Osteoblast (primary cell): Measurements from ENCODE around the gene ARMH1. TPM values are rescaled to one million over a fixed set of nuclear protein-coding genes. Genes with fewer than 3 reads are reported as not detected.

Source experiments
- DNase-seq: peaks from one replicate; pipeline ENCODE4 v3.0.0; 2011; ENCODE audit warnings: low spot score, mixed read lengths; ENCODE audit not compliant: insufficient read length; ENCODE audit errors: missing footprints
- H2AFZ ChIP-seq: 2 replicates; pipeline ENCODE4 v1.6.0; 2011; ENCODE audit warnings: mild to moderate bottlenecking, low read length
- H3K27ac ChIP-seq: 2 replicates; pipeline ENCODE4 v1.5.1; 2011; ENCODE audit warnings: mild to moderate bottlenecking, low read depth, low read length, moderate library complexity
- H3K27me3 ChIP-seq: 2 replicates; pipeline ENCODE4 v1.6.0; 2012; ENCODE audit warnings: mild to moderate bottlenecking, control low read depth, inconsistent platforms, low read length, moderate library complexity; ENCODE audit not compliant: insufficient read depth
- H3K36me3 ChIP-seq: 2 replicates; pipeline ENCODE4 v1.5.1; 2011; ENCODE audit warnings: mild to moderate bottlenecking, low read length, control low read depth, moderate library complexity; ENCODE audit not compliant: insufficient read depth
- H3K4me1 ChIP-seq: 2 replicates; pipeline ENCODE4 v1.5.1; 2011; ENCODE audit warnings: mild to moderate bottlenecking, low read length, control low read depth, moderate library complexity; ENCODE audit not compliant: insufficient read depth
- H3K4me2 ChIP-seq: 2 replicates; pipeline ENCODE4 v1.6.0; 2011; ENCODE audit warnings: mild to moderate bottlenecking, low read length; ENCODE audit not compliant: insufficient read depth
- H3K4me3 ChIP-seq: fragments of 200-600 bp; sonication (generic); 3 replicates; pipeline ENCODE4 v1.5.1; 2012; ENCODE audit warnings: mild to moderate bottlenecking, low read length, inconsistent platforms; ENCODE audit not compliant: insufficient read depth
- H3K79me2 ChIP-seq: 2 replicates; pipeline ENCODE4 v1.6.0; 2012; ENCODE audit warnings: mild to moderate bottlenecking, low read length, control low read depth, inconsistent platforms; ENCODE audit not compliant: insufficient read depth
- H3K9me3 ChIP-seq: 2 replicates; pipeline ENCODE4 v1.5.1; 2011; ENCODE audit warnings: low read depth, low read length, control low read depth
- H4K20me1 ChIP-seq: 2 replicates; pipeline ENCODE4 v1.6.0; 2012; ENCODE audit warnings: mild to moderate bottlenecking, low read length, control low read depth; ENCODE audit not compliant: insufficient read depth
- CTCF ChIP-seq: IDR thresholded peaks from 2 replicates; pipeline ENCODE4 v1.5.1; 2011; ENCODE audit warnings: mild to moderate bottlenecking, low read depth, low read length, moderate library complexity; ENCODE audit errors: extremely low read depth
- total RNA-seq: library from RNA; depleted of rRNA; stranded (reverse); fragments of >200 nt; gene quantifications from 2 replicates; pipeline ENCODE4 v1.2.3, GENCODE V29; 2012

The ARMH1 gene
- total RNA-seq, 1 donor, result 4.3 TPM

GRCh38 chr1:44701141-44701573, 26.6 kb downstream of the ARMH1 start:
- H3K27ac ChIP-seq, result no peak overlapping the region
- H3K79me2 ChIP-seq, result no peaks in the 10 kb centered on the region
- H2AFZ ChIP-seq, result no peak overlapping the region
- H3K4me1 ChIP-seq, result no peaks in the 10 kb centered on the region
- no peaks in the 10 kb centered on the region for H3K9me3 ChIP-seq
- H3K36me3 ChIP-seq, result no peaks in the 10 kb centered on the region
- H3K4me2 ChIP-seq, result no peak overlapping the region
- H4K20me1 ChIP-seq, result no peaks in the 10 kb centered on the region
- TF ChIP-seq CTCF, result no peak
- no peak for DNase-seq
- no peaks in the 10 kb centered on the region for H3K27me3 ChIP-seq
- no peak overlapping the region for H3K4me3 ChIP-seq

- no peaks in the 10 kb centered on the region for H4K20me1 ChIP-seq
- no peak overlapping the region for H3K27ac ChIP-seq
- no peak overlapping the region for H2AFZ ChIP-seq
- H3K4me2 ChIP-seq, result no peak overlapping the region
- H3K79me2 ChIP-seq, result no peaks in the 10 kb centered on the region
- H3K27me3 ChIP-seq, result no peaks in the 10 kb centered on the region
- no peak overlapping the region for H3K4me3 ChIP-seq
- H3K9me3 ChIP-seq, result no peaks in the 10 kb centered on the region
- TF ChIP-seq CTCF, result no peak
- no peak for DNase-seq
- H3K36me3 ChIP-seq, result no peaks in the 10 kb centered on the region
- peaks cover 27% of the 10 kb centered on the region for H3K4me1 ChIP-seq
Observed at GRCh38 chr1:44705470-44705869, 31.0 kb downstream of the ARMH1 start.

GRCh38 chr1:44705938-44706337, 31.4 kb downstream of the ARMH1 start:
- no peak for TF ChIP-seq CTCF

GRCh38 chr1:44707112-44707881, 32.8 kb downstream of the ARMH1 start:
- peaks cover 15% of the 10 kb centered on the region for H3K27me3 ChIP-seq
- H2AFZ ChIP-seq, result peak overlapping the region; percentile 13
- peaks cover 27% of the 10 kb centered on the region for H3K4me1 ChIP-seq
- H3K79me2 ChIP-seq, result no peaks in the 10 kb centered on the region
- H3K4me2 ChIP-seq, result peak overlapping the region; percentile 76
- no peaks in the 10 kb centered on the region for H3K36me3 ChIP-seq
- DNase-seq, result peak; percentile 96
- H3K27ac ChIP-seq, result peak overlapping the region; percentile 90
- TF ChIP-seq CTCF, result no peak
- no peaks in the 10 kb centered on the region for H3K9me3 ChIP-seq
- H4K20me1 ChIP-seq, result no peaks in the 10 kb centered on the region
- H3K4me3 ChIP-seq, result peak overlapping the region; percentile 38

More at GRCh38 chr1:44705938-44706337, 31.4 kb downstream of the ARMH1 start:
- Histone ChIP-seq H4K20me1 (no peaks in the 10 kb centered on the region), H3K27me3 (peaks cover 4% of the 10 kb centered on the region), H3K4me3 (no peak overlapping the region), H3K4me2 (no peak overlapping the region), H3K27ac (no peak overlapping the region), H3K4me1 (peaks cover 27% of the 10 kb centered on the region), H2AFZ (no peak overlapping the region), H3K79me2 (no peaks in the 10 kb centered on the region), H3K9me3 (no peaks in the 10 kb centered on the region), H3K36me3 (no peaks in the 10 kb centered on the region)
- no peak for DNase-seq
